Fibroblast of lung (primary cell): ENCODE results near the gene TTC33.

ENCODE experiments used
- CTCF ChIP-seq, 2 donors: IDR thresholded peaks in 1 of 2; conservative IDR thresholded peaks in 1 of 2; 1 replicate in 1 of 2; 2 replicates in 1 of 2; pipeline ENCODE4 v1.5.1; 2011 to 2012; ENCODE audit warnings: low read length in 2 of 2, control low read depth in 1 of 2, inconsistent platforms in 1 of 2, low read depth in 1 of 2, mild to moderate bottlenecking in 1 of 2
- EZH2 ChIP-seq: IDR thresholded peaks from 2 replicates; pipeline ENCODE4 v1.5.1; 2012; ENCODE audit warnings: low read length, control low read depth, mild to moderate bottlenecking; ENCODE audit errors: missing control alignments

GRCh38 chr5:40491644-40492043 lies 264.1 kb downstream of the TTC33 start:
- TF ChIP-seq EZH2 (no peak), CTCF (conservative IDR thresholded peaks at IDR 0.05 in 1 of 2, IDR thresholded peaks at IDR 0.05 in 1 of 2; ENCODE audit: low read depth in 1 of 2, low read length in 2 of 2) (no peak)
